ENCODE results near the gene ID3. TPM values are rescaled to one million over a fixed set of nuclear protein-coding genes. Genes with fewer than 3 reads are reported as not detected.
"Not testable (repeated sequence)": the region's sequence is repeated elsewhere in the genome, so short reads cannot be mapped to it uniquely, and the experiment has no call there.

The ID3 gene
- total and polyA plus RNA-seq, 7 experiments from 2014 or later, result 13.0 to 89.4 (median 28.3) TPM

DNA sequence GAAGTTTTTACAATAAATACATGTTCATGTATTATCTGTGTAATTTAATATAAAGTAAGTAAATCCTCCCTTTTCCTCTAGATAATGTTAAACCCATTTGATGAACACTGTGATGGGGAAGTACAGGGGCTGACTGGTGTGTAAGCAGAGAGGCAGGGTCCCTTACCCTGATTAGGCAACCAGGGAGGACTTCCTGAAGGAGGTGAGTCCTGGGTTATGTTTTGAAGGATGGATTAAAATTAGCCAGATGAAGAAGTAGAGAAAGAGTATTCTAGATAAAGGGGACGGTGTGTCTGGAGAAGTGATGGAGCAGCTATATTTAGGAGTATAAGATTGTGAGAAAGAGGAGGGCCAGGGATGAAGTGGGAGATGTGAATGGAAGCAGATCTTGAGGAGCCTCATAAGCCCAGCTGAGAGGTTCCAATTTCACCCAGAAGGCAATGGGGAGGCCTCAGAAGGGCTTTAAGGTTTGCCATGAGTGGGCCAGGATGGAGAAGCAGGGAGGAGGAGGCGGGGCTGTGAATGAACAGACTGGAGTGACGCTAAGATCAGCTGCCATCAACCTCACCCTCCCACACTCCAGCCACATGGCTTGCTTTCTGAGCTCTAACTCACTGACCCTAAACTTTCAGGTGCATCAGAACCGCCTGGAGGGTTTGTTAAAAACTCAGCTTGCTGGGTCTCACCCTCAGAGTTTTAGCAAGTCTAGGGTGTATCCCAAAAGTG is 30.9 kb upstream of the ID3 start:
- Histone ChIP-seq H3K4me3 (ENCODE audit: low read length) (no peak overlapping the region), H3K36me3 (ENCODE audit: control insufficient read depth in 2 of 3, insufficient read depth in 3 of 3, low read length in 3 of 3) (no peaks in the 10 kb centered on the region), H3K9me3 (ENCODE audit: control insufficient read depth in 2 of 3, low read length in 3 of 3) (no peaks in the 10 kb centered on the region), H3K27me3 (ENCODE audit: control insufficient read depth in 2 of 2, insufficient read depth in 2 of 2, low read length in 2 of 2) (no peaks in the 10 kb centered on the region), H3K4me1 (ENCODE audit: control insufficient read depth in 2 of 2, insufficient read depth in 2 of 2, low read length in 2 of 2) (peaks cover 31 to 34% of the 10 kb centered on the region in 2 donors), H3K27ac (ENCODE audit: low read depth, low read length) (no peak overlapping the region)
- intact Hi-C loops (cut with micrococcal nuclease), result loop anchor here (2.0 to 5.0 kb wide), 2 partner anchors 13 to 33 kb away; partner anchors contain the start of gene ID3 (in 1 of the 2)
- H3K9me3 Mint-ChIP-seq, result no peaks in the 10 kb centered on the region
- no peaks in the 10 kb centered on the region for H3K36me3 Mint-ChIP-seq
- ATAC-seq (no peak), DNase-seq (peak in 1 of 9 donors; percentile 46)
- POLR2A ChIA-PET, result interaction anchor here (0.6 to 57.7 kb wide), 4 partner anchors 7 to 42 kb away, joined by 3 to 1267 read pairs (median 661); partner anchors contain the start of gene ID3
- CTCF ChIA-PET, result no interaction called here
- H3K4me3 Mint-ChIP-seq, result peak overlapping the region in 4 of 10 donors; percentile 2 to 49 (median 46)
- no peaks in the 10 kb centered on the region for H3K27me3 Mint-ChIP-seq
- peaks cover 37 to 73% (median 54%) of the 10 kb centered on the region in 7 donors for H3K4me1 Mint-ChIP-seq
- H3K27ac Mint-ChIP-seq, result peak overlapping the region in 8 of 9 donors; percentile 4 to 61 (median 44)

DNA sequence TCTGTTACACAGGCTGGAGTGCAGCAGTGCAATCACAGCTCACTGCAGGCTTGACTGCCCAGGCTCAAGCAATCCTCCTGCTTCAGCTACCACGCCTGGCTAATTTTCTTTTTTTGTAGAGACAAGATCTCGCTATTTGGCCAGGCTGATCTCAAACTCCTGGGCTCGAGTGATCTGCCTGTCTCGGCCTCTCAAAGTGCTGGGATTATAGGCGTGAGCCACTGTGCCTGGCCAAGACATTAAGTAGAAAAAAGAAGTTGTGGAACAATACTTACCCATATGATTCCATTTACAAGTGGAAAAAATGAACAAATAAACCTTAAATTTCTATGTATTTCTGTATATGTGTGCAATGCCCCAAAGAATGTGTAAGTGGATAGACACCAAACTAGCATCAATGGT is 30.3 kb upstream of the ID3 start:
- no peak overlapping the region for H3K27ac ChIP-seq (ENCODE audit: low read depth, low read length)
- no peaks in the 10 kb centered on the region for H3K36me3 ChIP-seq (ENCODE audit: control insufficient read depth in 2 of 3, insufficient read depth in 3 of 3, low read length in 3 of 3)
- DNase-seq (no peak), ATAC-seq (no peak)
- CTCF ChIA-PET, result no interaction called here
- H3K27me3 ChIP-seq (ENCODE audit: control insufficient read depth in 2 of 2, insufficient read depth in 2 of 2, low read length in 2 of 2), result no peaks in the 10 kb centered on the region
- Mint-ChIP-seq H3K27ac (peak overlapping the region in 3 of 9 donors; percentile 27 to 55 (median 47)), H3K27me3 (no peaks in the 10 kb centered on the region), H3K9me3 (no peaks in the 10 kb centered on the region), H3K4me3 (no peak overlapping the region), H3K36me3 (no peaks in the 10 kb centered on the region), H3K4me1 (peaks cover 33 to 67% (median 48%) of the 10 kb centered on the region in 7 donors)
- POLR2A ChIA-PET, result interaction anchor here (0.6 to 57.7 kb wide), 4 partner anchors 8 to 42 kb away, joined by 3 to 1267 read pairs (median 661); partner anchors contain the start of gene ID3
- H3K9me3 ChIP-seq (ENCODE audit: control insufficient read depth in 2 of 3, low read length in 3 of 3), result no peaks in the 10 kb centered on the region
- intact Hi-C loops (cut with micrococcal nuclease), result no loop called here
- H3K4me1 ChIP-seq (ENCODE audit: control insufficient read depth in 2 of 2, insufficient read depth in 2 of 2, low read length in 2 of 2), result peaks cover 28 to 31% of the 10 kb centered on the region in 2 donors
- H3K4me3 ChIP-seq (ENCODE audit: low read length), result no peak overlapping the region

DNA sequence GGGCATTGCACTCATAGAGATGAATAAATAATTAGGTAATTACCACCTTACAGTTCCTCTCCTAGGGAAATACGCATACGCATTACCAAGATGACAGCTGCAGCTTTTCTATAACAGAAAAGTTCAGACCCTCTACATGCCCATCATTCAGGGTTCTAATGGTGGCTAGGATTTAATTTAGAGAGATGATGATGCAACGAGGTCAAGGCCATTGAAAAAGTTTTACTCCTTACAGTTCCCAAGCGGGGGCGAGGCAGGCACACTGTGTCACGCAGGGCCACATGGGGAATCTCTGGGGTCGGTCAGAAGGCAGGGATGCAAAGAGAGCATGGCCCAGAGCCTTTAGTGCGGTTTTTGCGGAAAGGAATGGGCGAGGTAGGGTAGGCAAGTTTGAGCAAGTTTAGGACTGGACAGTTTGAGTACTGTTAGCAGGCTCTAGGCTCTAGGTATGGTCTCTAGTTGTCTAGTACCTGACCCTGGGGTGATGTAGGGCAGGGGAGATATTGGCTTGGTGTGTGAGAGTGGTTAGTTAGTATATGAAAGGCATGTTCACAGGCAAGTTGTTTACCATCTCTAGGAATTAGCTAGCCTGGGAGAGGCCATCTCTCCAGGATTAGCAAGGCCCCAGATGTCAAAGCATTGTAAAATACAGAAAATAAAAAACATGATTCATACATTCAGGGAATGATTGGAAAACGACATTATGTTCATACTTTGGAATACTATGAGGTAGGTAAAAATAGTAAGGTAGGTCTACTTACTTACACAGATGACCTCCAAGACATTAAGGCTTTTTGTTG is 29.6 kb upstream of the ID3 start:
- no peaks in the 10 kb centered on the region for H3K27me3 ChIP-seq (ENCODE audit: control insufficient read depth in 2 of 2, insufficient read depth in 2 of 2, low read length in 2 of 2)
- Mint-ChIP-seq H3K9me3 (no peaks in the 10 kb centered on the region), H3K27ac (peak overlapping the region in 2 of 9 donors; percentile 7 to 74), H3K4me1 (peaks cover 32 to 61% (median 44%) of the 10 kb centered on the region in 7 donors), H3K36me3 (no peaks in the 10 kb centered on the region), H3K27me3 (no peaks in the 10 kb centered on the region), H3K4me3 (no peak overlapping the region)
- ChIA-PET CTCF (no interaction called here), POLR2A (interaction anchor here (36.4 to 57.7 kb wide), 2 partner anchors 9 to 13 kb away, joined by 1267 read pairs; partner anchors contain the start of gene ID3)
- intact Hi-C loops (cut with micrococcal nuclease), result no loop called here
- DNase-seq (no peak), ATAC-seq (no peak)
- H3K4me3 ChIP-seq (ENCODE audit: low read length), result no peak overlapping the region
- H3K9me3 ChIP-seq (ENCODE audit: control insufficient read depth in 2 of 3, low read length in 3 of 3), result no peaks in the 10 kb centered on the region
- no peak overlapping the region for H3K27ac ChIP-seq (ENCODE audit: low read depth, low read length)
- no peaks in the 10 kb centered on the region for H3K36me3 ChIP-seq (ENCODE audit: control insufficient read depth in 2 of 3, insufficient read depth in 3 of 3, low read length in 3 of 3)
- peaks cover 26 to 27% of the 10 kb centered on the region in 2 donors for H3K4me1 ChIP-seq (ENCODE audit: control insufficient read depth in 2 of 2, insufficient read depth in 2 of 2, low read length in 2 of 2)

DNA sequence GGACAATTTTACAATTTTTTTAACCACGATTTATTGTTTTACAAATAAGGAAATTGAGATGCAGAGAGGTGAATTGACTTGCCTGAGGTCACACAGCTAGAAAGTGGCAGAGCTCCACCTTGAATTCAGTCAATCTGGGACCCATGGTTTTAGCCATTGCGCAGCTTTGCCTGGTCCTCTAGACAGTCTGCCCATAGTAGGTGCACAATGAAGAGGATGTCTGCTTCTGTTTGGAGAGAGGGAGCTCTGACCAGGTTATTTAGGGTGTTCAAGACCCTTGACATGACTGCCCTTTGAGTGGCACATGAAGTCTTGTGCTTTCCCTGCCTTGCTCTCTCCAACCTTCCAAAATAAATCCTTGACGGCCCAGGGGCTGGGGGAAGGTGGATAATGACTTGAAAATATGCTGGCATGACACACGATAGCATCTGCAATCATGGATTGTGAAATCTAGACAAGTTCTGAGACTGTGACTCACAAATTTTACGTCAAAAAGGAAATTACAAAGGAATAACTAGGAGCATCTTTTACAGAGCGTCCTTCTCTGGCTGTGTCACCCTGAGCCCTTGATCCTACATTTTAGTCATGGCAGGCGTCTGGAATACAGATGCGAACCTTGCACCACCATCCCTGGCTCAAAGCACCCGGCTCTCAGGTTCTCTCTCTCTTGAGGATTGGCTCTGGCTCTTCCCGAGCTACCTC is 26.2 kb upstream of the ID3 start:
- CTCF ChIA-PET, result no interaction called here
- Mint-ChIP-seq H3K36me3 (no peaks in the 10 kb centered on the region), H3K9me3 (no peaks in the 10 kb centered on the region), H3K4me3 (no peak overlapping the region), H3K27ac (peak overlapping the region in 2 of 9 donors; percentile 20 to 31), H3K27me3 (no peaks in the 10 kb centered on the region), H3K4me1 (peaks cover 9 to 35% (median 24%) of the 10 kb centered on the region in 7 donors)
- DNase-seq (no peak), ATAC-seq (peak; percentile 72)
- Histone ChIP-seq H3K4me1 (ENCODE audit: control insufficient read depth in 2 of 2, insufficient read depth in 2 of 2, low read length in 2 of 2) (no peaks in the 10 kb centered on the region), H3K9me3 (ENCODE audit: control insufficient read depth in 2 of 3, low read length in 3 of 3) (no peaks in the 10 kb centered on the region), H3K27ac (ENCODE audit: low read depth, low read length) (no peak overlapping the region), H3K36me3 (ENCODE audit: control insufficient read depth in 2 of 3, insufficient read depth in 3 of 3, low read length in 3 of 3) (no peaks in the 10 kb centered on the region), H3K27me3 (ENCODE audit: control insufficient read depth in 2 of 2, insufficient read depth in 2 of 2, low read length in 2 of 2) (no peaks in the 10 kb centered on the region), H3K4me3 (ENCODE audit: low read length) (no peak overlapping the region)
- intact Hi-C loops (cut with micrococcal nuclease), result no loop called here
- POLR2A ChIA-PET, result interaction anchor here (0.6 to 57.7 kb wide), 3 partner anchors 10 to 72 kb away, joined by 4 to 1267 read pairs (median 1267); partner anchors contain the start of gene ID3

DNA sequence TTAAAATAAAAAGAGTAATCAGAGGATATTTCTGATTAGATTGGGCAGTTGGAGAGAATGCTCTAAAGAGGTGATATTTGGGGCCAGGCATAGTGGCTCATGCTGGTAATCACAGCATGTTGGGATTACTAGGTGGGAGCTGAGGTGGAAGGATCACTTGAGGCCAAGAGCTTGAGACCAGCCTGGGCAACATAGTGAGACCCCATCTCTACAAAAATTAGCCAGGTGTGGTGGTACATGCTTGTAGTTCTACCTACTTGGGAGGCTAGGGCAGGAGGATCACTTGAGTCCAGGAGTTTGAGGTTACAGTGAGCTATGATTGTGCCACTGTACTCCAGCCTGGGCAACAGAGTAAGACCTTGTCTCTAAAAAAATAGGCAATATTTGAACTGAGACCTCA is 24.4 kb upstream of the ID3 start:
- intact Hi-C loops (cut with micrococcal nuclease); H3K4me1 ChIP-seq (ENCODE audit: control insufficient read depth in 2 of 2, insufficient read depth in 2 of 2, low read length in 2 of 2); ATAC-seq; H3K27ac ChIP-seq (ENCODE audit: low read depth, low read length); H3K9me3 Mint-ChIP-seq; H3K4me3 Mint-ChIP-seq; H3K4me3 ChIP-seq (ENCODE audit: low read length); H3K9me3 ChIP-seq (ENCODE audit: control insufficient read depth in 2 of 3, low read length in 3 of 3); DNase-seq; H3K27me3 ChIP-seq (ENCODE audit: control insufficient read depth in 2 of 2, insufficient read depth in 2 of 2, low read length in 2 of 2); H3K36me3 ChIP-seq (ENCODE audit: control insufficient read depth in 2 of 3, insufficient read depth in 3 of 3, low read length in 3 of 3); H3K27me3 Mint-ChIP-seq; H3K36me3 Mint-ChIP-seq: not testable (repeated sequence)
- Mint-ChIP-seq H3K4me1 (peaks cover 4 to 29% (median 16%) of the 10 kb centered on the region in 7 donors), H3K27ac (peak overlapping the region in 1 of 9 donors; percentile 32)
- CTCF ChIA-PET, result interaction anchor here (1.0 kb wide), 1 partner anchor 30 kb away, joined by 3 read pairs; no protein-coding TSS in a partner anchor
- POLR2A ChIA-PET, result interaction anchor here (36.4 to 57.7 kb wide), 2 partner anchors 8 to 14 kb away, joined by 1267 read pairs; partner anchors contain the start of gene ID3

DNA sequence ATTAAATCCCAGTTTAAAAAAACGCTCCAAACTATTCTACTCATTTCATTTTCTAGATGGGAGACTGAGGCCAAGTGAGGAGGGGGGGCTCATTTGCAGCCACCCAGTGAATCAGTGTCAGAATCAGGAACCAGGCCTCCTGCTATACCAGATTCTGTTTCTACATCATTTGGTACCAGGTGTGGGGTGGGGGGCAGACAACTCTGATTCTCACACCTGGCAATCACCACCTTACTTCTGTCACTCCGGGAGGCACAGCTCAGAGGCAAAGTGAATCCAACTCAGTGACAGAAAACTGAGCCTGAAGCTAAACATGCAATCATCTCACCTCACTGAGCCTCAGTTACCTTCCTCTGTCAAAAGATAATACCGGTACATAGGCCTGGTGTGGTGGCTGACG is 23.5 kb upstream of the ID3 start:
- Mint-ChIP-seq H3K27ac (peak overlapping the region in 2 of 9 donors; percentile 22 to 47), H3K27me3 (no peaks in the 10 kb centered on the region), H3K4me3 (no peak overlapping the region), H3K9me3 (no peaks in the 10 kb centered on the region), H3K4me1 (peaks cover 7 to 34% (median 24%) of the 10 kb centered on the region in 7 donors), H3K36me3 (no peaks in the 10 kb centered on the region)
- Histone ChIP-seq H3K27me3 (ENCODE audit: control insufficient read depth in 2 of 2, insufficient read depth in 2 of 2, low read length in 2 of 2) (no peaks in the 10 kb centered on the region), H3K4me1 (ENCODE audit: control insufficient read depth in 2 of 2, insufficient read depth in 2 of 2, low read length in 2 of 2) (peaks cover 0 to 14% of the 10 kb centered on the region in 2 donors), H3K27ac (ENCODE audit: low read depth, low read length) (no peak overlapping the region), H3K4me3 (ENCODE audit: low read length) (no peak overlapping the region), H3K36me3 (ENCODE audit: control insufficient read depth in 2 of 3, insufficient read depth in 3 of 3, low read length in 3 of 3) (no peaks in the 10 kb centered on the region), H3K9me3 (ENCODE audit: control insufficient read depth in 2 of 3, low read length in 3 of 3) (no peaks in the 10 kb centered on the region)
- ATAC-seq (no peak), DNase-seq (no peak)
- POLR2A ChIA-PET, result interaction anchor here (0.6 to 57.7 kb wide), 3 partner anchors 7 to 36 kb away, joined by 3 to 1267 read pairs (median 1267); partner anchors contain the start of gene ID3
- CTCF ChIA-PET, result no interaction called here
- intact Hi-C loops (cut with micrococcal nuclease), result no loop called here

Data from naive thymus-derived CD4-positive, alpha-beta T cell (primary cell).